AG09309 (cell line): ENCODE data around the gene FNBP1.
"Not testable (repeated sequence)": the region's sequence is repeated elsewhere in the genome, so short reads cannot be mapped to it uniquely, and the experiment has no call there.

Source experiments
- DNase-seq: peaks from one replicate; pipeline ENCODE4 v3.0.0-alpha.2; 2010; ENCODE audit warnings: low read depth
- H3K4me3 ChIP-seq: 2 replicates; pipeline ENCODE4 v1.5.1; 2011; ENCODE audit warnings: mild to moderate bottlenecking, low read depth, low read length, moderate library complexity; ENCODE audit not compliant: control insufficient read depth
- TF ChIP-seq, protein P1 (sequence below): IDR thresholded peaks from 2 replicates; pipeline ENCODE4 v1.5.1; 2011; ENCODE audit warnings: mild to moderate bottlenecking, low read depth, low read length, inconsistent platforms; ENCODE audit not compliant: insufficient read depth, control insufficient read depth; ENCODE audit errors: missing control alignments

The FNBP1 gene

DNA sequence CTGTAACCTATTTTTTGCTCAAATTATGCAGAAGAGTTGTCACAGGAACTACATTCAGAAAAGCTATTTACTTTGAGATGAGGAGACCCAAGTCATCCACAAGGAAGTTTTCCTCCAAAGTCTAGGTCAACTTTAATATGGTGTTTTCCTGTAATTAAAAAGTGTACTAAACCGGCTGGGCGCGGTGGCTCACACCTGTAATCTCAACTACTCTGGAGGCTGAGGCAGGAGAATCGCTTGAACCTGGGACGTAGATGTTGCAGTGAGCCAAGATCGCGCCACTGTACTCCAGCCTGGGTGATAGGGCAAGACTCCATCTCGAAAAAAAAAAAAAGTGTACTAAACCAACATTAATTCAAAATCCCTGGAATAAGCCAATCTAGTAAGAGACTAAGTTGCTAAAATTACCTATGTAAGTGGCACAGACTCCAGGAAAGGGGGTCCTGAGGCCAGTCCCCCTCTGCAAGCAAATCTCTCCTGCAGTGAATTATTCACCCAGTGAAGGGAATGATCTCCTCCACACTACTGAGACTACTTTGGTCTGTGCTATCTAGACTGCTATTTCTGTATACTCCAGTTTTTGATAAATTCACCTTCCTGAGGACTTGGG lies 38.9 kb downstream of the FNBP1 start:
- no peak for DNase-seq
- no peak overlapping the region for H3K4me3 ChIP-seq

DNA sequence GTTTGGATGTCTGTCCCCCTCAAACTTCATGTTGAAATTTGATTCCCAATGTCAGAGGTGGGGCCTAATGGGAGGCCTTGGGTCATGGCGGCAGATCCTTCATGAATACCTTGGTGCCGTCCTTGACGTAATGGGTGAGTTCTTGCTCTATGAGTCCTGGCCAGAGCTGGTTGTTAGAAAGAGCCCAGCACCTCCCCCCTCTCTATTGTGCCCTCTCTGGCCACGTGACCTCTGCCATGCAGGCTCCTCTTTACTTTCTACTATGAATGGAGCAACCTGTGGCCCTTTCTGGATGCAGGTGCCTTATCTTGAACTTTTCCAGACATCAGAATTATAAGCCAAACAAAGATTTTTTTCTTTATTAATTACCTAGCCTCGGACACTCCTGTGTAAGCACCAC lies 40.7 kb downstream of the FNBP1 start:
- H3K4me3 ChIP-seq, result no peak overlapping the region
- DNase-seq, result no peak
- TF ChIP-seq, protein P1, sequence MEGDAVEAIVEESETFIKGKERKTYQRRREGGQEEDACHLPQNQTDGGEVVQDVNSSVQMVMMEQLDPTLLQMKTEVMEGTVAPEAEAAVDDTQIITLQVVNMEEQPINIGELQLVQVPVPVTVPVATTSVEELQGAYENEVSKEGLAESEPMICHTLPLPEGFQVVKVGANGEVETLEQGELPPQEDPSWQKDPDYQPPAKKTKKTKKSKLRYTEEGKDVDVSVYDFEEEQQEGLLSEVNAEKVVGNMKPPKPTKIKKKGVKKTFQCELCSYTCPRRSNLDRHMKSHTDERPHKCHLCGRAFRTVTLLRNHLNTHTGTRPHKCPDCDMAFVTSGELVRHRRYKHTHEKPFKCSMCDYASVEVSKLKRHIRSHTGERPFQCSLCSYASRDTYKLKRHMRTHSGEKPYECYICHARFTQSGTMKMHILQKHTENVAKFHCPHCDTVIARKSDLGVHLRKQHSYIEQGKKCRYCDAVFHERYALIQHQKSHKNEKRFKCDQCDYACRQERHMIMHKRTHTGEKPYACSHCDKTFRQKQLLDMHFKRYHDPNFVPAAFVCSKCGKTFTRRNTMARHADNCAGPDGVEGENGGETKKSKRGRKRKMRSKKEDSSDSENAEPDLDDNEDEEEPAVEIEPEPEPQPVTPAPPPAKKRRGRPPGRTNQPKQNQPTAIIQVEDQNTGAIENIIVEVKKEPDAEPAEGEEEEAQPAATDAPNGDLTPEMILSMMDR, result no peak

More for the DNA sequence above, 38.9 kb downstream of the FNBP1 start:
- TF ChIP-seq, protein P1, result no peak

DNA sequence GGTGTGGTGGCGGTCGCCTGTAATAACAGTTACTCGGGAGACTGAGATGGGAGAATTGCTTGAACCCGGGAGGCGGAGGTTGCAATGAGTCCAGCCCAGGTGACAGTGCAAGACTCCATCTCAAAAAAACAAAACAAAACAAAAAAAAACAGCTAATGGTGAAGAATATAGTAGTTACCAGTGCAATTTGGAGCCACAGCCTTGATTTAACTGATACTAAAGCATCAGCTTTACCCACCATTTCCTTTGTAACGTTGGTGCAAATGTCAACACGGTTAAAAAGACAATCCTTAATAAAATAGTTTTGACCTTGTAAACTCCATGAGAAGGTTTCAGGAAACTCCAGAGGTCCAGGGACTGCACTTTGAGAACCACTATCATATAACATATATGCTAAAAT lies 41.8 kb downstream of the FNBP1 start:
- H3K4me3 ChIP-seq, result no peak overlapping the region
- TF ChIP-seq, protein P1, result no peak
- no peak for DNase-seq

DNA sequence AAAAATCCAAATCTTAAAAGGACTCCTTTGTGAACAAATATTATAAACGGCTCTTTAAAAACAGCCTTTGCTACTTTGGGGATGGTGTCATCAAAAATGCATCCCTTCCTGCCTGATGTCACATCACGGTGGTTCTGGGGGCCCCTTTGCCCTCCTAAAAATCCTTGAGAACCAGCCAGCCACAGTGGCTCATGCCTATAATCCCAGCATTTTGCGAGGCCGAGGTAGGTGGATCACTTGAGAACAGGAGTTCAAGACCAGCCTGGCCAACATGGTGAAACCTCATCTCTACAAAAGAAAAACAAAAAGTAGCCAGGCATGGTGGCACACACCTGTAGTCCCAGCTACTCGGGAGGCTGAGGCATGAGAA lies 43.9 kb downstream of the FNBP1 start:
- no peak overlapping the region for H3K4me3 ChIP-seq

DNA sequence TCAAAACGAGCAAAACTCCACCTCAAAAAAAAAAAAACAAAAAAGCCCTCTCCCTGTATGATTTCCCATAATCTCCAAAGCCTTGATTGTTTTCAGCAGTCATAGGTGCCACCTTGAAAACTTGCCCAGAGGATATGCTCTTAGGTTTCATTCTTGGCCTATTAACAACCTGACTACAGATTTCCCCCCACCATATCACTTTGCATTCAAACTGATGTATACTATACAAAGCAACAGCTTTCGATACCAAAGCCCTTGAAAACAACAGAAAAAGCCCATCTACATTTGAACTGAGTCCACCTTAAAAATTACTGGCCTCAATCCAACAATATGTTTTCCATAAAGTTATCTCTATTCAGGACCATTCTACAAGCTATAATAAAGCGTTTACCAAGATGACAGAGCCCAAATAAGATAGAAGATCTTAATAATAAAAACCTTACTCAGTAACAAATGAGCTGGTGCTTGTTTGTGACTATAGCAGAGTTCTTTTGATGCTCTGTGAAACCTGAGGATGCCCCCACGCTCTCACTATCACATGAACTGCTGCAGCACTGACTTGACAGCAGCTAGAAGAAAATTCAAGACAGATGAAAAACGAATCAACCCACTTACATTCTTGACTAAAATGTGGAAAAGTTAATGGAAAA lies 44.4 kb downstream of the FNBP1 start:
- no peak overlapping the region for H3K4me3 ChIP-seq
- no peak for DNase-seq
- TF ChIP-seq, protein P1, result no peak

More for the DNA sequence above, 43.9 kb downstream of the FNBP1 start:
- TF ChIP-seq, protein P1, result no peak
- no peak for DNase-seq

DNA sequence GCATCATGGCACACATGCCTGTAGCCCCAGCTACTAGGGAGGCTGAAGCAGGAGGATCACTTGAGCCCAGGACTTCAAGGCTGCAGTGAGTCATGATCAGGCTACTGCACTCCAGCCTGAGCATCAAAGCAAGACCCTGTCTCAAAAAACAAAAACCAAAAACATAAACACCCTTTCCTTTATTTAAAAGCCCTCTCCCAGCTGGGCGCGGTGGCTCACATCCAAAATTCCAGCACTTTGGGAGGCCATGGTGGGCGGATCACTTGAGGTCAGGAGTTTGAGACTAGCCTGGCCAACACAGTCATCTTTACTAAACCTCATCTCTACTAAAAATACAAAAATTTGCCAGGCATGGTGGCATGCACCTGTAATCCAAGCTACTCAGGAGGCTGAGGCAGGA lies 45.3 kb downstream of the FNBP1 start:
- not testable (repeated sequence) for DNase-seq, H3K4me3 ChIP-seq

DNA sequence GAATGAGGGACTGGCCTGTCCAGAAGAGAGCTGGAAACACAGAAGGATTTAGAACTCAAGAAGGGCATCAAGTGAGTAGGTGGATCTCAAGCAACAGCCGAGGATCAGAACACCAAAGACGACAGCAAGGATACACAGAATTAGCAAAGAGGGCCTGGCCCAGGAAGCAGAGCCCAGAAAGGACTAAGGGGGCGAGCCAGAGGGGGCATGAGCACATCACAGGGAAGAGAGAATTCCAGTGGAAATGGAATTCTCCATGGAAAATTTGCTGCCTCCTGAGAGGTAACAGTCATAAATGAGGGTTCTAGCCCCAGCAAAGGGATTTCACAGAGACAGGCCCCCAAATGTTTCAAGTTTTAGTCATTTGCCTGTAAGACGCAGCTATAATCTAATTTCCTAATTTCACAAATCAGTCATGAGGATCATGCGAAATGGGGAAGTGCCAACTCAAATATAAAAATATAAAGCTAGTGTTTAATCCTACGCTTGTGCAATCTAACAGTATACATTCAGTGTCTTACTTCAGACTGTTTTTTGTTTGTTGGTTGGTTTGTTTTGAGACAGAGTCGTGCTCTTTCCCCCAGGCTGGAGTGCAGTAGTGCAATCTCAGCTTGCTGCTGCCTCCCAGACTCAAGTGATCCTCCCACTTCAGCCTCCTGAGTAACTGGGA lies 46.7 kb downstream of the FNBP1 start:
- DNase-seq, result no peak
- no peak overlapping the region for H3K4me3 ChIP-seq
- TF ChIP-seq, protein P1, result no peak
